OCI-LY1 (cell line): ENCODE data around the gene FHOD3.

Experiments
- H2AFZ ChIP-seq: fragments of 200-600 bp; sonication (generic), shearing (Covaris generic); 2 replicates; pipeline ENCODE4 v1.6.0; 2014; ENCODE audit warnings: antibody characterized with exemption, mild to moderate bottlenecking, low read length
- H3F3A ChIP-seq: fragments of 200-600 bp; sonication (generic), shearing (Covaris generic); 2 replicates; pipeline ENCODE4 v1.6.0; 2014; ENCODE audit warnings: mild to moderate bottlenecking, antibody characterized with exemption, low read length, moderate library complexity; ENCODE audit not compliant: insufficient read depth
- H3K27ac ChIP-seq: fragments of 200-600 bp; sonication (generic); 2 replicates; pipeline ENCODE4 v1.5.1; 2014; ENCODE audit warnings: low read length, mixed run types, mild to moderate bottlenecking, low read depth; ENCODE audit not compliant: poor library complexity, severe bottlenecking
- H3K27me3 ChIP-seq: fragments of 200-600 bp; sonication (generic); 2 replicates; pipeline ENCODE4 v1.6.0; 2014; ENCODE audit warnings: antibody characterized with exemption, mild to moderate bottlenecking, low read length, moderate library complexity; ENCODE audit not compliant: insufficient read depth
- H3K36me3 ChIP-seq: fragments of 200-600 bp; sonication (generic); 2 replicates; pipeline ENCODE4 v1.6.1; 2014; ENCODE audit warnings: mild to moderate bottlenecking, antibody characterized with exemption, low read length, moderate library complexity, mixed read lengths; ENCODE audit not compliant: insufficient read depth
- H3K4me1 ChIP-seq: fragments of 200-600 bp; sonication (generic); 2 replicates; pipeline ENCODE4 v1.5.1; 2014; ENCODE audit warnings: mild to moderate bottlenecking, low read length, moderate library complexity; ENCODE audit not compliant: insufficient read depth, severe bottlenecking
- H3K4me2 ChIP-seq: fragments of 200-600 bp; sonication (generic), shearing (Covaris generic); 2 replicates; pipeline ENCODE4 v1.6.1; 2014; ENCODE audit warnings: low read length
- H3K4me3 ChIP-seq: fragments of 200-600 bp; sonication (generic); 2 replicates; pipeline ENCODE4 v1.5.1; 2014; ENCODE audit warnings: low read length, low read depth, mild to moderate bottlenecking, mixed read lengths; ENCODE audit not compliant: poor library complexity, severe bottlenecking
- H3K79me2 ChIP-seq: fragments of 200-600 bp; shearing (Covaris generic); 2 replicates; pipeline ENCODE4 v1.6.1; 2016; ENCODE audit warnings: mixed run types, low read length, mixed read lengths; ENCODE audit not compliant: insufficient read depth
- H3K9ac ChIP-seq: fragments of 200-600 bp; sonication (generic), shearing (Covaris generic); 2 replicates; pipeline ENCODE4 v1.6.1; 2014; ENCODE audit warnings: mild to moderate bottlenecking, low read length, mixed read lengths
- H3K9me2 ChIP-seq: fragments of 200-600 bp; sonication (generic), shearing (Covaris generic); 2 replicates; pipeline ENCODE4 v1.6.1; 2014; ENCODE audit warnings: low read depth, mild to moderate bottlenecking, low read length, mixed read lengths
- H3K9me3 ChIP-seq: fragments of 200-600 bp; shearing (Covaris generic); 2 replicates; pipeline ENCODE4 v1.6.1; 2014; ENCODE audit warnings: low read length, mixed read lengths
- H4K20me1 ChIP-seq: fragments of 200-600 bp; sonication (generic), shearing (Covaris generic); 2 replicates; pipeline ENCODE4 v1.6.0; 2016; ENCODE audit warnings: mild to moderate bottlenecking, low read length; ENCODE audit not compliant: insufficient read depth
- EZH2 ChIP-seq: fragments of 200-600 bp; sonication (generic), shearing (Covaris generic); IDR thresholded peaks from 2 replicates; pipeline ENCODE4 v1.8.0; 2017; ENCODE audit warnings: borderline replicate concordance, mixed run types, mild to moderate bottlenecking, antibody characterized with exemption, low read length, moderate library complexity, mixed read lengths
- TF ChIP-seq, protein P1 (sequence below): fragments of 200-600 bp; sonication (generic), shearing (Covaris generic); IDR thresholded peaks from 2 replicates; pipeline ENCODE4 v1.5.1; 2017; ENCODE audit warnings: mild to moderate bottlenecking, antibody characterized with exemption, low read length, moderate library complexity, mixed read lengths

Gene FHOD3

DNA sequence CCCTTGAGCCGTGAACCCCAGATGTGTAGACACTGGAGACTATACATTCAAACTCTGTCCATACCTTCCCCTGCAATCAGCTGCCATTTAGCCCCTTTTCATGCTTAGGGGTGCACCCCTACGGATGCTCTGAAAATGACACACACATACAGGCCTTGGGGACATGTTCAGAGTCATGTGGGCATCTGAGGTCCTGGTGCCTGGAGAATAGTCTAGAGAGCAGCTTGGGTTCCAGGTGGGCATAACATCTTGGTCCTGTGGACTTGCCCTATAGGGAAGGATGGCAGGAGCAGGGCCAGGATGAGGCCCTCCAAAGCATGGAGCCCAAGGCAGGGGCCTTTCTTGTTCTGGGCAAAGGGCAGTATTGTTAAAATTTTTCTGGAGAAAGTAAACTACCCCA is 9.9 kb upstream of the FHOD3 start:
- Histone ChIP-seq H3F3A (no peaks in the 10 kb centered on the region), H3K79me2 (no peaks in the 10 kb centered on the region), H3K27me3 (no peaks in the 10 kb centered on the region), H4K20me1 (no peaks in the 10 kb centered on the region), H3K4me1 (no peaks in the 10 kb centered on the region), H2AFZ (no peak overlapping the region), H3K9me3 (no peaks in the 10 kb centered on the region), H3K36me3 (no peaks in the 10 kb centered on the region), H3K27ac (no peak overlapping the region), H3K9ac (no peak overlapping the region), H3K4me2 (no peak overlapping the region), H3K9me2 (no peaks in the 10 kb centered on the region), H3K4me3 (no peak overlapping the region)
- no peak for TF ChIP-seq EZH2
- TF ChIP-seq, protein P1, sequence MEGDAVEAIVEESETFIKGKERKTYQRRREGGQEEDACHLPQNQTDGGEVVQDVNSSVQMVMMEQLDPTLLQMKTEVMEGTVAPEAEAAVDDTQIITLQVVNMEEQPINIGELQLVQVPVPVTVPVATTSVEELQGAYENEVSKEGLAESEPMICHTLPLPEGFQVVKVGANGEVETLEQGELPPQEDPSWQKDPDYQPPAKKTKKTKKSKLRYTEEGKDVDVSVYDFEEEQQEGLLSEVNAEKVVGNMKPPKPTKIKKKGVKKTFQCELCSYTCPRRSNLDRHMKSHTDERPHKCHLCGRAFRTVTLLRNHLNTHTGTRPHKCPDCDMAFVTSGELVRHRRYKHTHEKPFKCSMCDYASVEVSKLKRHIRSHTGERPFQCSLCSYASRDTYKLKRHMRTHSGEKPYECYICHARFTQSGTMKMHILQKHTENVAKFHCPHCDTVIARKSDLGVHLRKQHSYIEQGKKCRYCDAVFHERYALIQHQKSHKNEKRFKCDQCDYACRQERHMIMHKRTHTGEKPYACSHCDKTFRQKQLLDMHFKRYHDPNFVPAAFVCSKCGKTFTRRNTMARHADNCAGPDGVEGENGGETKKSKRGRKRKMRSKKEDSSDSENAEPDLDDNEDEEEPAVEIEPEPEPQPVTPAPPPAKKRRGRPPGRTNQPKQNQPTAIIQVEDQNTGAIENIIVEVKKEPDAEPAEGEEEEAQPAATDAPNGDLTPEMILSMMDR: no peak

- Histone ChIP-seq H4K20me1 (no peaks in the 10 kb centered on the region), H3K4me2 (no peak overlapping the region), H3K4me3 (no peak overlapping the region), H3K9me2 (no peaks in the 10 kb centered on the region), H3K9me3 (no peaks in the 10 kb centered on the region), H3K27me3 (no peaks in the 10 kb centered on the region), H3K36me3 (no peaks in the 10 kb centered on the region), H3K9ac (no peak overlapping the region), H3F3A (no peaks in the 10 kb centered on the region), H2AFZ (no peak overlapping the region), H3K4me1 (no peaks in the 10 kb centered on the region), H3K27ac (no peak overlapping the region), H3K79me2 (no peaks in the 10 kb centered on the region)
- TF ChIP-seq EZH2: no peak
- TF ChIP-seq, protein P1: no peak
Measured at GRCh38 chr18:36288689-36289088, 8.8 kb upstream of the FHOD3 start.

DNA sequence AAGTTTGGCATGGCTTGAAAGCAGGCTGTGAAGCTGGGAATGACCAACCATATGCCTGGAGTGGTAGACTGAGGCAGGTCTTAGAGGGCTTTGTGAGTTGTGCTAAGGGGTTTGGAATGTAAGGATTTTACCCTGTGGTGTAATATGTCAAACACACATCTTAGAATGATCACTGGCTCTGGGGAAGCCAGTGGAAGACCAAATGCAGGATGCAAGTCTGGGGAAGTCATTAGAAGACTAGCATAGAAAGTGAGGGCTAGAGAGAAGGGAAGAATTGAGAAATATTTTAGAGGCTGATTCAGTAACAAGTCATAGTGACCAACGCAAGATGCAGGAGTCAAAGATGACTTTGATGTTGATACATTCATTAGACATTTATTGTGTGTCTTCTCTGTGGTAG is 3.5 kb upstream of the FHOD3 start:
- no peaks in the 10 kb centered on the region for H3K9me3 ChIP-seq
- no peak overlapping the region for H3K9ac ChIP-seq
- H3F3A ChIP-seq: no peaks in the 10 kb centered on the region
- H3K79me2 ChIP-seq: no peaks in the 10 kb centered on the region
- no peak overlapping the region for H2AFZ ChIP-seq
- no peak for TF ChIP-seq EZH2
- TF ChIP-seq, protein P1: no peak
- no peak overlapping the region for H3K4me2 ChIP-seq
- H4K20me1 ChIP-seq: no peaks in the 10 kb centered on the region
- H3K27ac ChIP-seq: no peak overlapping the region
- no peaks in the 10 kb centered on the region for H3K27me3 ChIP-seq
- no peaks in the 10 kb centered on the region for H3K4me1 ChIP-seq
- H3K9me2 ChIP-seq: no peaks in the 10 kb centered on the region
- H3K36me3 ChIP-seq: no peaks in the 10 kb centered on the region
- no peak overlapping the region for H3K4me3 ChIP-seq
